Measurements from ENCODE around the gene ZNF70.

- TF ChIP-seq CTCF (IDR thresholded peaks at IDR 0.05; ENCODE audit: low read depth, low read length, poor library complexity, severe bottlenecking) = no peak
- no peak for TF ChIP-seq EZH2phosphoT487 (IDR thresholded peaks at IDR 0.05; ENCODE audit: borderline replicate concordance, low read length)
Measured at GRCh38 chr22:23720855-23721254, 30.1 kb downstream of the ZNF70 start.
